Measurements from ENCODE around the gene SLC9A5.
A peak's percentile ranks its signal among the peaks of the same experiment; 100 is the strongest.

SLC9A5 gene

GRCh38 chr16:67211674-67212073, 37.1 kb upstream of the SLC9A5 start:
- Histone ChIP-seq H3K4ac (ENCODE audit: low read depth, low read length) (no peak overlapping the region), H3K79me1 (ENCODE audit: low read length) (no peaks in the 10 kb centered on the region), H3K27me3 (ENCODE audit: insufficient read depth, low read length, poor library complexity) (no peaks in the 10 kb centered on the region), H3K4me3 (ENCODE audit: low read length) (no peak overlapping the region), H3K36me3 (ENCODE audit: control insufficient read depth, insufficient read depth, low read length) (no peaks in the 10 kb centered on the region), H3K79me2 (ENCODE audit: control insufficient read depth, insufficient read depth, low read length) (no peaks in the 10 kb centered on the region), H3K27ac (ENCODE audit: low read depth, low read length) (no peak overlapping the region), H4K8ac (ENCODE audit: low read depth, low read length) (no peak overlapping the region), H3K18ac (ENCODE audit: low read length) (no peak overlapping the region), H3K9ac (ENCODE audit: low read length) (no peak overlapping the region), H3K23ac (ENCODE audit: low read length) (no peak overlapping the region), H2BK15ac (replicated peaks; ENCODE audit: low read depth) (no peak overlapping the region), H3K4me1 (ENCODE audit: control insufficient read depth, low read depth, low read length) (no peaks in the 10 kb centered on the region), H4K5ac (ENCODE audit: low read length) (no peak overlapping the region), H2BK120ac (ENCODE audit: low read depth, low read length) (no peak overlapping the region), H2AK5ac (ENCODE audit: low read length) (no peak overlapping the region), H3K4me2 (ENCODE audit: low read length) (no peak overlapping the region), H3K56ac (ENCODE audit: low read length) (no peak overlapping the region), H2BK5ac (ENCODE audit: low read length) (no peak overlapping the region)
- no peak for DNase-seq
- no CpG with 5 or more reads among the region's 7 CpGs for WGBS (ENCODE audit: extremely low coverage, insufficient coverage, low lambda C conversion rate)

- Histone ChIP-seq H3K56ac (ENCODE audit: low read length) (no peak overlapping the region), H3K18ac (ENCODE audit: low read length) (no peak overlapping the region), H3K4me3 (ENCODE audit: low read length) (no peak overlapping the region), H2BK120ac (ENCODE audit: low read depth, low read length) (no peak overlapping the region), H3K27me3 (ENCODE audit: insufficient read depth, low read length, poor library complexity) (no peaks in the 10 kb centered on the region), H2AK5ac (ENCODE audit: low read length) (no peak overlapping the region), H3K4ac (ENCODE audit: low read depth, low read length) (no peak overlapping the region), H3K4me1 (ENCODE audit: control insufficient read depth, low read depth, low read length) (no peaks in the 10 kb centered on the region), H4K8ac (ENCODE audit: low read depth, low read length) (no peak overlapping the region), H2BK5ac (ENCODE audit: low read length) (no peak overlapping the region), H3K36me3 (ENCODE audit: control insufficient read depth, insufficient read depth, low read length) (no peaks in the 10 kb centered on the region), H3K79me1 (ENCODE audit: low read length) (no peaks in the 10 kb centered on the region), H3K4me2 (ENCODE audit: low read length) (no peak overlapping the region), H3K79me2 (ENCODE audit: control insufficient read depth, insufficient read depth, low read length) (no peaks in the 10 kb centered on the region), H4K5ac (ENCODE audit: low read length) (no peak overlapping the region), H2BK15ac (replicated peaks; ENCODE audit: low read depth) (no peak overlapping the region), H3K23ac (ENCODE audit: low read length) (no peak overlapping the region), H3K27ac (ENCODE audit: low read depth, low read length) (no peak overlapping the region), H3K9ac (ENCODE audit: low read length) (no peak overlapping the region)
- peak; percentile 57 for DNase-seq
Measured at GRCh38 chr16:67212766-67213165, 36.0 kb upstream of the SLC9A5 start.

- no peak for DNase-seq
- Histone ChIP-seq H3K79me2 (ENCODE audit: control insufficient read depth, insufficient read depth, low read length) (no peaks in the 10 kb centered on the region), H3K9ac (ENCODE audit: low read length) (no peak overlapping the region), H3K36me3 (ENCODE audit: control insufficient read depth, insufficient read depth, low read length) (no peaks in the 10 kb centered on the region), H4K8ac (ENCODE audit: low read depth, low read length) (no peak overlapping the region), H3K27me3 (ENCODE audit: insufficient read depth, low read length, poor library complexity) (no peaks in the 10 kb centered on the region), H3K27ac (ENCODE audit: low read depth, low read length) (no peak overlapping the region), H2BK5ac (ENCODE audit: low read length) (no peak overlapping the region), H3K79me1 (ENCODE audit: low read length) (no peaks in the 10 kb centered on the region), H3K4me2 (ENCODE audit: low read length) (no peak overlapping the region), H3K56ac (ENCODE audit: low read length) (no peak overlapping the region), H2BK120ac (ENCODE audit: low read depth, low read length) (no peak overlapping the region), H3K4me1 (ENCODE audit: control insufficient read depth, low read depth, low read length) (no peaks in the 10 kb centered on the region), H4K5ac (ENCODE audit: low read length) (no peak overlapping the region), H2BK15ac (replicated peaks; ENCODE audit: low read depth) (no peak overlapping the region), H3K4me3 (ENCODE audit: low read length) (no peak overlapping the region), H3K18ac (ENCODE audit: low read length) (no peak overlapping the region), H3K23ac (ENCODE audit: low read length) (no peak overlapping the region), H3K4ac (ENCODE audit: low read depth, low read length) (no peak overlapping the region), H2AK5ac (ENCODE audit: low read length) (no peak overlapping the region)
- WGBS (ENCODE audit: extremely low coverage, insufficient coverage, low lambda C conversion rate) = no CpG with 5 or more reads among the region's 8 CpGs
Measured at GRCh38 chr16:67213197-67214019, 35.4 kb upstream of the SLC9A5 start.

GRCh38 chr16:67215706-67216105, 33.1 kb upstream of the SLC9A5 start:
- peak; percentile 35 for DNase-seq
- no peak overlapping the region for H2AK5ac ChIP-seq (ENCODE audit: low read length)
- no peak overlapping the region for H3K4me3 ChIP-seq (ENCODE audit: low read length)
- H3K56ac ChIP-seq (ENCODE audit: low read length) = no peak overlapping the region
- no peak overlapping the region for H4K8ac ChIP-seq (ENCODE audit: low read depth, low read length)
- no peak overlapping the region for H4K5ac ChIP-seq (ENCODE audit: low read length)
- WGBS (ENCODE audit: extremely low coverage, insufficient coverage, low lambda C conversion rate) = no CpG with 5 or more reads among the region's 5 CpGs
- no peaks in the 10 kb centered on the region for H3K36me3 ChIP-seq (ENCODE audit: control insufficient read depth, insufficient read depth, low read length)
- H3K27ac ChIP-seq (ENCODE audit: low read depth, low read length) = no peak overlapping the region
- H3K23ac ChIP-seq (ENCODE audit: low read length) = no peak overlapping the region
- H3K9ac ChIP-seq (ENCODE audit: low read length) = no peak overlapping the region
- H3K79me1 ChIP-seq (ENCODE audit: low read length) = no peaks in the 10 kb centered on the region
- no peak overlapping the region for H3K4me2 ChIP-seq (ENCODE audit: low read length)
- no peak overlapping the region for H3K18ac ChIP-seq (ENCODE audit: low read length)
- H3K4ac ChIP-seq (ENCODE audit: low read depth, low read length) = no peak overlapping the region
- H2BK15ac ChIP-seq (replicated peaks; ENCODE audit: low read depth) = no peak overlapping the region
- no peaks in the 10 kb centered on the region for H3K79me2 ChIP-seq (ENCODE audit: control insufficient read depth, insufficient read depth, low read length)
- H3K27me3 ChIP-seq (ENCODE audit: insufficient read depth, low read length, poor library complexity) = no peaks in the 10 kb centered on the region
- H2BK120ac ChIP-seq (ENCODE audit: low read depth, low read length) = no peak overlapping the region
- H2BK5ac ChIP-seq (ENCODE audit: low read length) = no peak overlapping the region
- H3K4me1 ChIP-seq (ENCODE audit: control insufficient read depth, low read depth, low read length) = no peaks in the 10 kb centered on the region

- no peak overlapping the region for H3K23ac ChIP-seq (ENCODE audit: low read length)
- H3K27ac ChIP-seq (ENCODE audit: low read depth, low read length) = no peak overlapping the region
- no peak overlapping the region for H3K4ac ChIP-seq (ENCODE audit: low read depth, low read length)
- WGBS (ENCODE audit: extremely low coverage, insufficient coverage, low lambda C conversion rate) = no CpG with 5 or more reads among the region's 18 CpGs
- no peaks in the 10 kb centered on the region for H3K27me3 ChIP-seq (ENCODE audit: insufficient read depth, low read length, poor library complexity)
- H3K79me2 ChIP-seq (ENCODE audit: control insufficient read depth, insufficient read depth, low read length) = no peaks in the 10 kb centered on the region
- no peak overlapping the region for H4K5ac ChIP-seq (ENCODE audit: low read length)
- no peaks in the 10 kb centered on the region for H3K4me1 ChIP-seq (ENCODE audit: control insufficient read depth, low read depth, low read length)
- no peak overlapping the region for H2BK5ac ChIP-seq (ENCODE audit: low read length)
- H3K4me3 ChIP-seq (ENCODE audit: low read length) = no peak overlapping the region
- no peak overlapping the region for H3K56ac ChIP-seq (ENCODE audit: low read length)
- H3K36me3 ChIP-seq (ENCODE audit: control insufficient read depth, insufficient read depth, low read length) = no peaks in the 10 kb centered on the region
- no peak for DNase-seq
- no peak overlapping the region for H3K4me2 ChIP-seq (ENCODE audit: low read length)
- H2AK5ac ChIP-seq (ENCODE audit: low read length) = no peak overlapping the region
- no peak overlapping the region for H3K9ac ChIP-seq (ENCODE audit: low read length)
- no peaks in the 10 kb centered on the region for H3K79me1 ChIP-seq (ENCODE audit: low read length)
- no peak overlapping the region for H4K8ac ChIP-seq (ENCODE audit: low read depth, low read length)
- H2BK120ac ChIP-seq (ENCODE audit: low read depth, low read length) = no peak overlapping the region
- no peak overlapping the region for H3K18ac ChIP-seq (ENCODE audit: low read length)
- no peak overlapping the region for H2BK15ac ChIP-seq (replicated peaks; ENCODE audit: low read depth)
Measured at GRCh38 chr16:67216612-67217490, 31.9 kb upstream of the SLC9A5 start.

All from mesendoderm (in vitro differentiated cells).